ENCODE measurements around the gene TMEM270.

DNA sequence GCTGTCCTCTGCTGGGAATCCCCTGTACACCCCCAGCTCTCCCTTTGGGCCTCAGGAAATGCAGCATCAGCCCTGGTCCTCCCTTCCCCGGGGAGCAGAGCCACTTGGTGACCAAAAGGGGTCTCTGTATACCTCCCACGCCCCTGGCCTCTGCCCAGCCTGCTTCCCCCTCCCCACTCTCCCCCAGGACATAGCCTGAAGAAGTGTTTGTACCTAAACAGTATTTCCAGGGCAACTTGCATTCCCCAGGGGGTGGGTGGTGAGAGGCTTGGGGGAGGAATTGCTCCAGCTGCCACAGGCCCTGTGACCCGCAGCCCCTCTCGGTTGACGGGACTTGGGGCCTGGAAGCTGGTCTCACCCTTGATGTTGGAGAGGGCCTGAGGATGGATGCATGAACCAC lies 39.3 kb downstream of the TMEM270 start:
- TF ChIP-seq EP300 (conservative IDR thresholded peaks at IDR 0.05; ENCODE audit: poor library complexity, severe bottlenecking), result no peak
- TF ChIP-seq EZH2 (IDR thresholded peaks at IDR 0.05; ENCODE audit: borderline replicate concordance, insufficient read depth, low read length, poor library complexity, severe bottlenecking), result no peak

Measured in neural cell (in vitro differentiated cells).